Articular chondrocyte of knee joint (primary cell): ENCODE results near the gene BRD7. TPM values are rescaled to one million over a fixed set of nuclear protein-coding genes. Genes with fewer than 3 reads are reported as not detected.

Experiments used
- small RNA-seq: library from RNA; depleted of rRNA; stranded (forward); fragments of <200 nt; gene quantifications from one replicate; pipeline ENCODE3, GENCODE V24; 2012
- total RNA-seq: library from RNA; depleted of rRNA; stranded (reverse); fragments of >200 nt; gene quantifications from 2 replicates; pipeline ENCODE4 v1.2.3, GENCODE V29; 2012

The BRD7 gene
- total RNA-seq, result 54.7 and 59.9 TPM in 2 replicates

GRCh38 chr16:50368410-50369132, at the start of gene BRD7:
TSS of gene BRD7 (minus strand) at chr16:50368988. CDS start at chr16:50368774, 214 bp downstream.

GRCh38 chr16:50266337-50267091, 102.3 kb downstream of the BRD7 start, which contains the start of gene ADCY7:
TSS of gene ADCY7 (plus strand) at chr16:50266551. CDS start at chr16:50288180, 21,629 bp downstream.

Small RNA genes lying within 50 kb of the gene (small RNA-seq; reads per million reads assigned to genes)
- gene MIR6771, result not detected

Other genes starting within 250 kb of the BRD7 start
- gene TENT4B, start 215.7 kb downstream of the BRD7 start, total RNA-seq, result 10.3 and 13.1 TPM in 2 replicates
- gene ADCY7, start 102.4 kb downstream of the BRD7 start, total RNA-seq, result 72.3 and 86.5 TPM in 2 replicates
- 0.54 and 0.78 TPM in 2 replicates for gene NKD1, start 179.4 kb upstream of the BRD7 start, total RNA-seq